ENCODE measurements around the gene EIF5B. TPM values are rescaled to one million over a fixed set of nuclear protein-coding genes. Genes with fewer than 3 reads are reported as not detected.

EIF5B gene
- total and polyA plus RNA-seq, 2 experiments from 2014 or later: 18.3 to 19.1 TPM

DNA sequence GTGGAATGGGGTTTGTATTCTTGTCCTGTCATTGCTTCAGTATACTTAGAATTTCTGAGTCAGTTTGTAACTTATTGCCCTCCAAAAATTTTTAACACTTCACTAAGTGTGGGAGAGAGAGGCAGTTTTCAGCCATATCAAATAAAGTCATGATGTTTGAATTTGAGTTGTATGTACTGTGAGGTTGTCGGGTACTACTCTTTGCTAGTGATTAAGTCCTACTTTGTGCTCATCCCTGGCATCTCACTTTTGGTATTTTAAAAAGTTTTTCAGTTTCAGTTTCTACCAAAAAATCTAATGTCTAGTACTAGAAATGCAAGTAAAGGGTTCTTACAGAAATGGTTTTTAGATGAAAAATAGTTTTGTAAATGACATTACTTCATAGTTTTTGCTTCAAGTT is 40.7 kb downstream of the EIF5B start:
- Histone ChIP-seq H3K4me2 (no peak overlapping the region), H3K36me3 (replicated peaks; ENCODE audit: insufficient read depth, low read depth) (no peaks in the 10 kb centered on the region), H3K79me2 (no peaks in the 10 kb centered on the region), H3K4me1 (ENCODE audit: insufficient read depth) (no peaks in the 10 kb centered on the region), H3K27ac (no peak overlapping the region), H3K4me3 (no peak overlapping the region), H3K9me3 (ENCODE audit: low read depth) (no peaks in the 10 kb centered on the region), H3K9me2 (replicated peaks; ENCODE audit: insufficient read depth) (no peaks in the 10 kb centered on the region), H2AFZ (no peak overlapping the region), H4K20me1 (ENCODE audit: insufficient read depth, poor library complexity, severe bottlenecking) (no peaks in the 10 kb centered on the region), H3K27me3 (no peaks in the 10 kb centered on the region)
- no peak for TF ChIP-seq EZH2 (IDR thresholded peaks at IDR 0.05; ENCODE audit: borderline replicate concordance)
- TF ChIP-seq EZH2phosphoT487 (IDR thresholded peaks at IDR 0.05; ENCODE audit: low read depth, severe bottlenecking, unreplicated experiment): no peak
- TF ChIP-seq CTCF (IDR thresholded peaks at IDR 0.05; ENCODE audit: poor library complexity): no peak
- WGBS (ENCODE audit: low lambda C conversion rate, missing lambda C conversion rate): 100% methylated on average over 1 of the region's 1 CpG
- DNase-seq (ENCODE audit: low spot score): no peak

DNA sequence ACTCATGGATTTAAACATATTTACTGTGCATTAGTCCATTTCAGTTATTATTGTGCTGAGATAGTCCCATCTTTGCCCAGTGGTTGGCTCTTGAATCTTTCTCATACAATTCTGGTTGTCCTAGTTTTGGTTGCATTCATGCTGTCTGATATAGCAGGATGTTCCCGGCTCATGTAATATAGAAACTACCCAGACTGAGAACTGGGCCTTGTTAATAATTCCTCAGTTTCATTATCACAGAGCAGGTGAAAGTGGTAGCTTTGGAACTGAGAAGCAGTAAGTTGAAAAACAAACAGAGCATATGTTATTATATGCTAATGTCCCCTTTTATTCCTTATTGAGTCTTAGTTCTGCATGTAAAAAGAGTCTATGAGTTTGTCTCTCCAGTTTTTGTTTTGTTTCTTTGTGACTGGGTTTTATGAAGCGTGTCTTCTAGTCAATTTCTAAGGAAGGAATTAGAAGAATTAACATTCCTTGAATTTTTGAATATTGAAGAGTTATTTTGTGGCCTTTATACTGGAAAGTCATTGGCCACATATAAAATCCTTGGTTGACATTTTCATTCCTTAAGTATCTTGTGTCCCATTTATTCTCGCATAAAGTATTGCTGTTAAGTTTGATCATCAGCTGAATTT is 43.3 kb downstream of the EIF5B start:
- Histone ChIP-seq H3K9me3 (ENCODE audit: low read depth) (no peaks in the 10 kb centered on the region), H3K4me1 (ENCODE audit: insufficient read depth) (no peaks in the 10 kb centered on the region), H3K27me3 (no peaks in the 10 kb centered on the region), H3K4me2 (no peak overlapping the region), H3K4me3 (no peak overlapping the region), H4K20me1 (ENCODE audit: insufficient read depth, poor library complexity, severe bottlenecking) (no peaks in the 10 kb centered on the region), H2AFZ (no peak overlapping the region), H3K9me2 (replicated peaks; ENCODE audit: insufficient read depth) (no peaks in the 10 kb centered on the region), H3K27ac (no peak overlapping the region), H3K79me2 (no peaks in the 10 kb centered on the region), H3K36me3 (replicated peaks; ENCODE audit: insufficient read depth, low read depth) (no peaks in the 10 kb centered on the region)
- TF ChIP-seq CTCF (IDR thresholded peaks at IDR 0.05; ENCODE audit: poor library complexity): no peak
- no peak for TF ChIP-seq EZH2phosphoT487 (IDR thresholded peaks at IDR 0.05; ENCODE audit: low read depth, severe bottlenecking, unreplicated experiment)
- no peak for TF ChIP-seq EZH2 (IDR thresholded peaks at IDR 0.05; ENCODE audit: borderline replicate concordance)
- WGBS (ENCODE audit: low lambda C conversion rate, missing lambda C conversion rate): 99% methylated on average over 3 of the region's 3 CpGs
- DNase-seq (ENCODE audit: low spot score): no peak

DNA sequence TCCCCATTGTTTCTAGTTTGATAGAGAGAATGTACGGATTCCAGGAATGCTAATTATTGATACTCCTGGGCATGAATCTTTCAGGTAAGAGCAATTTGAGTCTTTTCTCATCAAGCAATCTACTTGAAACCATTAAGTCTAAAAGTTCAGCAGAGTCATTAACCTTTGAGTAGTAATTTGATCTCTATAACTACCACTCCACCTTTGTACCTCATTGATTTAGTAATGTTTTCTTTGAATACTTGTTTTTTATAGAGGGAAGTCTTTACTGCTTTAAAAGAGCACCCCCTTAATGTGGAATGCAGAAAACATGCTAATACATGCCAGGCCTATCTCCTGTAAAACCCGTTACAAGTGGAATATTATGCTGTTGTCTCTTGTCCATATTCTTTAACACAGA is 45.0 kb downstream of the EIF5B start:
- H3K4me3 ChIP-seq: no peak overlapping the region
- no peak overlapping the region for H3K4me2 ChIP-seq
- no peaks in the 10 kb centered on the region for H3K27me3 ChIP-seq
- TF ChIP-seq CTCF (IDR thresholded peaks at IDR 0.05; ENCODE audit: poor library complexity) (no peak), EZH2 (IDR thresholded peaks at IDR 0.05; ENCODE audit: borderline replicate concordance) (no peak), EZH2phosphoT487 (IDR thresholded peaks at IDR 0.05; ENCODE audit: low read depth, severe bottlenecking, unreplicated experiment) (no peak)
- H3K27ac ChIP-seq: no peak overlapping the region
- H3K4me1 ChIP-seq (ENCODE audit: insufficient read depth): no peaks in the 10 kb centered on the region
- no peaks in the 10 kb centered on the region for H4K20me1 ChIP-seq (ENCODE audit: insufficient read depth, poor library complexity, severe bottlenecking)
- H3K36me3 ChIP-seq (replicated peaks; ENCODE audit: insufficient read depth, low read depth): no peaks in the 10 kb centered on the region
- H2AFZ ChIP-seq: no peak overlapping the region
- no peaks in the 10 kb centered on the region for H3K79me2 ChIP-seq
- WGBS (ENCODE audit: low lambda C conversion rate, missing lambda C conversion rate): 89% methylated on average over 2 of the region's 2 CpGs
- H3K9me3 ChIP-seq (ENCODE audit: low read depth): no peaks in the 10 kb centered on the region
- DNase-seq (ENCODE audit: low spot score): no peak
- H3K9me2 ChIP-seq (replicated peaks; ENCODE audit: insufficient read depth): no peaks in the 10 kb centered on the region

Data from hepatocyte (in vitro differentiated cells).